Inferior parietal cortex (tissue), 1 donor: Measurements from ENCODE around the gene NPIPA8.
"Not testable (repeated sequence)": the region's sequence is repeated elsewhere in the genome, so short reads cannot be mapped to it uniquely, and the experiment has no call there.

Experiments used
- DNase-seq: peaks from one replicate; pipeline ENCODE4 v3.0.0-alpha.2; 2016; ENCODE audit errors: extremely low spot score

NPIPA8 gene

DNA sequence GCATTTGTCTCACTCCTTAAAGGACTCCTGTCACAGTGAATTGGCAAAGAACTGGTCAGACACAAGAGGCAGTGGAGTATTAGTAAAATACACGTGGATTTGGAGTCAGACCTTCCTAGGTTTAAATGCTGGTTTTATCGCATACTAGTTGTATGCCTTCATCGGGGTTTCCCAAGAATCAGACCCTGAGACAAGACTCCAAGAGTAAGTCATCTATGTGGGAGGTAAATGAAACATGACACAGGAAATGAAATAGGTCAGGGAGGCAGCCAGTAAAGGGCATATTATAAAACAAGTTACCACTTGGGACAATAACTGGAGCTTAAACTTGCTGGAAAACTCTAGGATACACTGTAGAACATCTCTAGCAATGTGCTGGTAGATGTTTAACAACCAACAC is 59.8 kb downstream of the NPIPA8 start:
- not testable (repeated sequence) for DNase-seq

DNA sequence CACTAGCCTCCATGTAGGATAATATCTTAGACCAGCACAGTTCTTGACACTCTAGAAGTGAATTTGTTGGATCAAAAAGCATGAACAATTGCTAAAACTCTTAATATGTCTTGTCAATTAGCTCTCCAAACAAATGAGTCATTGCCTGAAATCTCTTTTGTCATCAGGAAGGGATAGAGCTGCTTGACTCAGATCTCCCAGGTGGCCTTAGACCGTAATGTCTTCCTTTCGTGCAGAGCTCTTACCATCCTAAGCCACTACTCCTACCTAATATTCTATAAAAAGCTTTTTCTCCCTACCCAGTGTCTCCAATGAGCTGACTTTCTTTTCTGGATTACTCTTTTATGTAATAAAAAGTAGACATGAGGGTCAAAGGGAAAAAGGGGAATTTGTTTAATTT is 66.4 kb downstream of the NPIPA8 start:
- DNase-seq = not testable (repeated sequence)
